COR-L47 (cell line): ENCODE results near the gene SMIM10.
"Not testable (repeated sequence)": the region's sequence is repeated elsewhere in the genome, so short reads cannot be mapped to it uniquely, and the experiment has no call there.

Experiments
- DNase-seq: peaks from one replicate; lab custom pipeline; 2025; lab: John Stamatoyannopoulos, UW

SMIM10 gene

DNA sequence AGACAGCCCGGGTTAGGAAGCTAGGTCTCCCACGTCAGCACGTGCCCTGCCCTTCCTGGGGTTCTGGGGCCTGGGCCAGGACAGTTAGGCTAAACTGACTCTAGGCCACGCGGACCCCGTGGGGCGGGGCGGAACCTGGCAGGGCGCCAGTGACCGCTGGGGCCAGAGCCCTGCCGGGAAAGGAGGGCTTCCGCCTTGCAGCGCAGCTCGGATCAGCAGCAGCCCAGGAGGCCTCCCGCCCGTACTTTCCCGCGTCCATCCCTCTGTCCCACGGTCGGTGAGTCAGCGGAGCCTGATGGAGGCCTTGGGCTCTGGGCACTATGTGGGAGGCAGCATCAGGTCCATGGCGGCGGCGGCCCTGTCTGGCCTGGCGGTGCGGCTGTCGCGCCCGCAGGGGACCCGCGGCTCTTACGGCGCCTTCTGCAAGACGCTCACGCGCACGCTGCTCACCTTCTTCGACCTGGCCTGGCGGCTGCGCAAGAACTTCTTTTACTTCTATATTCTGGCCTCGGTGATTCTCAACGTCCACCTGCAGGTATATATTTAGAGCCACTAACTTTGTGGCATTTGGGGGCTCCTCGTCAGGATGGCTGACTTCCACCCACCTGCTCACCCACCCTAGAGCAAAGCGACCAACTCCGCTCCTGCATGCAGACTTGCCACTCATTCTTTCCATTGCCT is at the start of gene SMIM10:
Gene SMIM10, plus strand, starts transcription at position 191 of the 681 bp plus-strand sequence. Its CDS starts 105 bp downstream, at position 296.
- DNase-seq: no peak

DNA sequence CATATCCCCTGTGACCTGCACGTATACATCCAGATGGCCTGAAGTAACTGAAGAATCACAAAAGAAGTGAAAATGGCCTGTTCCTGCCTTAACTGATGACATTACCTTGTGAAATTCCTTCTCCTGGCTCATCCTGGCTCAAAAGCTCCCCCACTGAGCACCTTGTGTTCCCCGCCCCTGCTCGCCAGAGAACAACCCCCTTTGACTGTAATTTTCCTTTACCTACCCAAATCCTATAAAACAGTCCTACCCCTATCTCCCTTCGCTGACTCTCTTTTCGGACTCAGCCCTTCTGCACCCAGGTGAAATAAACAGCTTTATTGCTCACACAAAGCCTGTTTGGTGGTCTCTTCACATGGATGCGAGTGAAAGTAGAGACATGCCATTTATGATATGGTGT is 44.4 kb upstream of the SMIM10 start:
- not testable (repeated sequence) for DNase-seq

DNA sequence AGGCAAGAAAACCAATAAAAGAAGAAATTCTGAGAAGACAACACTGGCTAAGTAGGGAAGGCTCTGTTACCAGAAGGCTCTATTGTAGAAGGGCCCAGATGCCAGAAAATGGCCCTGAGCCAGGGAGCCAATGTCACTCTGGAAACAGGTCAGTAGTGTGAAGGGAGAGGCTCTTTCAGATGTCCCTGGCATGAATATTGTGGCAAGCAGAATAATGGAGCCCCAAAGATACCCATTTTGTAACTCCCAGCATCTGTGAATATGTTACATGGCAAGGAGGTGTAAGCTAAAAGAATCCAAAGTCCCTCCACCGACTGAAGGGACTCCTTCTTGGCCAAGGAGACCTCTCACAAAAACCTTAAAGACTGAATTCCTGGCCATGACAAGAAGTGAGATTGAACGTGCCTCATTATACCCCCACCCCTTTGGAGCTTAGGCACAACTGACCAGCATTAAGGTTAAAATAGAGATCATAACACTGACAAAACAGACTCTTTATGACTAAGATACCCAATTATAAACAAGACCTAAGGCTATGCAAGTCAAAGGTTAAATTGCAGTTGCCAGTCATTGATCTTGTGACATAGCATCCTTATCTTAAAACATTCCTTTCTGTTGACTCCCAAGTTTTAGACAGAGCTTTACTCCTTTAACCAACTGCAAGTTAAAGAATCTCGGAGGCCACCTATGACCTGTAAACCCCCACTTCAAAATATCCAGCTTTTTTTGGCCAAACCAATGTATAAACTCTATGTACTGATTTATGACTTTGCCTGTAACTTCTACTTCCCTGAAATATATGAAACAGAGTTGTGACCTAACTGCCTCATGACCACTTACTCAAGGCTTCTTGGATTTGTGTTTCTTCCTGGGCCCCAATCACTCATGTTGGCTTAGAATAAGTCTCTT is 42.2 kb upstream of the SMIM10 start:
- DNase-seq: no peak

DNA sequence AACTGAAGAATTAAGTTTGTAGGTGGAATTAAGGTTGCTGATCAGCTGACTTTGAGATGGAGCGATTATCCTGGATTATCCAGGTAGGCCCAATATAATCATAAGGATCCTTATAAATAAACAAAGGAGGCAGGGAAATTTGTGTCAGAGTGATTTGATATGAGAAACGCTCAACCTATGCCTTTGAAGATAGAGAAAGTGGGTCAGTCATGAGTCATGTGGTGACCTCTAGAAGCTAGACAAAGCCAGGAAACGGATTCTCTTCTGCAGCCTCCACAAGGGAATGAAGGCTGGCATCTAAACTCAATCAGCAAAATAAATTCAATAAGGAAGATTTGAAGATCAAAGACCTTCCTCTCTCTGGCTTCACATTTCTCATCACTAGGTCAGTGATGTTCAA is 41.5 kb upstream of the SMIM10 start:
- no peak for DNase-seq

DNA sequence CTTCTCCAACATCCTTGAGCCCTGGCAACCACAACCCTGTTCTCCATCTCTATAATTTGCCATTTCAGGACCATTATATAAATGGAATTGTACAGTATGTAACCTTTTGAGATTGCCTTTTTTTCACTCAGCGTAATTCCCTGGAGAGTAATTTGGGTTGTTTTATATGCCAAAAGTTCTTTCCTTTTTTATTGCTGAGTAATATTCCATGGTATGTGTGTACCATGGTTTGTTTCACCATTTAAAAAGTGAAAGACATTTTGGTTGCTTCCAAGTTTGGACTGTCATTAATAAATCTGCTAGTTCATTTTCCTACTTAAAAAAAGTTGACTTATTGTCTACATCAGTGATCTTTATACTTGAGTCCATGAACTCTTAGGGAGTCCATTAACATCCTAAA is 33.0 kb upstream of the SMIM10 start:
- DNase-seq: no peak

DNA sequence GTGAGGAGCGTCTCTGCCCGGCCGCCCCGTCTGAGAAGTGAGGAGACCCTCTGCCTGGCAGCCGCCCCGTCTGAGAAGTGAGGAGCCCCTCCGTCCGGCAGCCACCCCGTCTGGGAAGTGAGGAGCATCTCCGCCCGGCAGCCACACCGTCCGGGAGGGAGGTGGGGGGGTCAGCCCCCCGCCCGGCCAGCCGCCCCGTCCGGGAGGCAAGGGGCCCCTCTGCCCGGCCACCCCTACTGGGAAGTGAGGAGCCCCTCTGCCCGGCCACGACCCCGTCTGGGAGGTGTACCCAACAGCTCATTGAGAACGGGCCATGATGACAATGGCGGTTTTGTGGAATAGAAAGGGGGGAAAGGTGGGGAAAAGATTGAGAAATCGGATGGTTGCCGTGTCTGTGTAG is 30.4 kb upstream of the SMIM10 start:
- DNase-seq: not testable (repeated sequence)

DNA sequence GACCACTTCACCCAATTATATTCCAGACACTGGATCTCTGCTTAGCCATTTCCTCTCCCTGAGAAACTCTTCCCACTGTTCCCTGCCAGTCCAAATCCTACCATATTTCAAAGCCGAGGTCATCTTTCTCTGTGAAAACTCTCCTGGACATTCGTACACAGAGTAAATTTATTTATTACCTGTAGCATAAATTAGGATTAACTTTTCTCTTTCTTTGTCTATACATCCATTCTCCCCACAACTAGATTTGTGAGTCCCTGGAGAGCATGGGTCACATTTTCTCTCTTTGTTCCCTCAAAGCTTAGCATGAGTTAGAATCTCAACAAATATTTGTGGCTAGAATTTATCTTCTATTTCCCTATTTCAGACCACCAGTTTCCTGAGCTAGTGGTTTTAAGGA is 27.8 kb upstream of the SMIM10 start:
- no peak for DNase-seq

DNA sequence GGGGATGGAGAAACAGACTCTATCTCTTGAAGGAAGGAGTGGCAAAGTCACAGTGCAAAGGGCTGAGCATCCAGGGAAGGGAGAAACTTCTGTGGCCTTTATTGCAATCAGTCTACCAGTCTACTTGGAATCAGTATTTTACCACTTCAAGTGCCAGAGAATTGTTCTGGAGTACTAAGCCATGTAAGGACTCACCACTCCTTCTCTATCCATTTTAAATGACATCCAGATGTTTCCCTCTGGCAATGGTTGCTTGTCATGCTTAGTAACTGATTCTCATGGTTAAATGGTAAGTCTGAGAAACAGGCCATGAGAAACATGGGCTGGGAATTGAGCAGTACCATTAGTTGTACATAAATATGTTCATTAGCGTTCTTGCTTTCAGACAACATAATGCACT is 21.1 kb upstream of the SMIM10 start:
- no peak for DNase-seq

DNA sequence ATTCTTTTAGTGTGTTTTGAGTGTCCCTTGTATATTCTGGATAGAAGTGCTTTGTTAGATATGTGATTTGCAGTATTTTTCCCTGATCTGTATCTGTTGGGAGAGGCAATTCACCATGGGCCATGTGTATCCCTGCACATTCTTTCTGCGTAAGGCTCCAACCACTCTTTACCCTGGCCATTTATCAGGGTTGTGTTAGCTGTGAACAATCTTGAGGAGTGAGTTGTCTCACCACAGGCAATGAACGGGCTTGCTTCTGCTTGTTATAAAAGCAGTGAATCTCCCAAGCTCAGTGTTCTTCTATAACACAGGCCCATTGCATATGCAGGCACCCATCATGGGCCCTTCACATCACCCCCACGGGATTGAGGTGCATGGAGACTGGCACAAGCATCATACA is 18.9 kb upstream of the SMIM10 start:
- no peak for DNase-seq

DNA sequence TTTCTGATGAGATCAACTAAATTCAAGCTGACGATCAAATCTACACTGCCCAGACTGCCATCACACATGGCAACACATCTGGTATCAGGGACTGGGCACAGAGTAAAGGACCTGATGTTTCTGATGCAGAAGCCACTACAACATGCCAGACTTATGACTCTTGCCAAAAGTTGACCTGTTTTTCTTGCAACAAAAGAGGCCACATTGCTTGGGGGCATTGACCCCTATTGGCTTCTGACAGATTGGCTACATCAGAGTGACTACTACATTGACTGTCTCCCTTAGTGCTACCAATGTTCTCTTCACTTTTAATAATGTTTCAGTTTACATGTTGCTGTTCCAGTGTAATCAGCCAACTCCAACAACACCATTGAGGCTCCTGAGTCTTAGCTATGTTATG is 15.3 kb upstream of the SMIM10 start:
- DNase-seq: no peak

DNA sequence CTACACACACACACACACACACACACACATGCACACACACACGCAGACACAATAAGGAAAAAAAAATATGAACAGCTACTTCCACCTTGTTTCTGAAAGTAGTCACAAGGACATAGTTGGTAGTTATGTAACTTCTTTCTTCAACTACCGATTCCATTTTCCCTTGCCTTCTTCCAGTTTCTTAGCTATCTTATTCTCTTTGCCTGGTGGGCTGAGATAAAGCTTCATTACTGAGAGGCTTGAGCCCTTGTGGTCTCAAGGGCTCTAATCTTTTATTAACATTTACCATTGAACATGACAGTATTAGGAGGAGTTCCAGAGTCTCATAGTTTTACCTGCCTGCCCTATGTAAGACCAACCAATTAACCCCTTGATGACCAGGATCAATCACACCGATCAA is 8.9 kb upstream of the SMIM10 start:
- DNase-seq: no peak

DNA sequence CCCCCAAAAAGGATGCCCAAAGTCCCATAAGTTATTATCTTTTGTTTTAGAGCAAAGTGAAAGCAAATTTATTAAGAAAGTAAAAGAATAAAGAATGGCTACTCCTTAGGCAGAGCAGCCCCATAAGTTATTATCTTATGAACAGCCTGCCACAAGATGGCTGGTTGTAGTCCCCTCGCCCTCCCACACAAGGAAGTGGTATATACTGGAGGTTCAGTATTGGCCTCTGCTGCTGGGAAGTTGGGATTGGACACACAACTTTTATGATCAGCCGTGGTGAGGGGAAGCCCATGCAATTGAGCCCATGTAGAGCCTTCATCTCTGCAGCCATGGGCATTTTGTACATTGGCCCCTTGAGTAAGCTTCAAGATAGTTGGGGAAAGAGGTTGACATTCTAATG is 8.0 kb upstream of the SMIM10 start:
- no peak for DNase-seq

DNA sequence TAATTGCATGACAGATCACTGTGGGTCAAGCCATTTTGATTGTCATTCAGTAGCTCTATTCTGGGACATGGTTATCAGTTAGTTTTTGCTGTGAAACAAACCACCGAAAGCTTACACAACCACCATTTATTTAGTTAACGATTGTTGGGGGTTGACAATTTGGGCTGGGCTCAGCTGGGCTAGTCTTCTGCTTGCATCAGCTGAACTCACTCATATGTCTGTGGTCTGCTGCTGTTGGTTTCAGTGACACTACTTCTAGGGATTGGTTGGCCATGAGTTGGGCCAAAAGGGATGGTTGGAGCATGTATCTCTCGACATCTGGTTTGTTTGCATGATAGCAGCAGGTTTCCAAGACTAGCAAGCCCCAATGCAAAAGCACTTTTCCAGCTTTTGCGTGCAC is 5.3 kb upstream of the SMIM10 start:
- DNase-seq: no peak

DNA sequence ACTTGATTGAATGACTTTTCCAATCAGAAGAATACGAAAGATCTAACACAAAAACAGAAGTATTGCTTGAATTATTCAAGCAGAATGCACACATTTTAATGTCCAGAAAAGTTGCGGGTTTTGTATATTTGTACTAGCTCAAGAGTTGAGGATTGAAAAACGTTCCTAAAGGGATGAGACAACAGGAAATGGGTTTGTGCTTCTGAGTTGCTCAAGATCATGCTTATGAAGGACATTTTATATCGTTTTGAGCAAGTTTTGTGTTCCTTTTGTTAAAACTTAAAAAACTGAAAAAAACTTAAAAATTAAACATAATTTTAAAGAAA is 353 bp upstream of the SMIM10 start:
- no peak for DNase-seq

DNA sequence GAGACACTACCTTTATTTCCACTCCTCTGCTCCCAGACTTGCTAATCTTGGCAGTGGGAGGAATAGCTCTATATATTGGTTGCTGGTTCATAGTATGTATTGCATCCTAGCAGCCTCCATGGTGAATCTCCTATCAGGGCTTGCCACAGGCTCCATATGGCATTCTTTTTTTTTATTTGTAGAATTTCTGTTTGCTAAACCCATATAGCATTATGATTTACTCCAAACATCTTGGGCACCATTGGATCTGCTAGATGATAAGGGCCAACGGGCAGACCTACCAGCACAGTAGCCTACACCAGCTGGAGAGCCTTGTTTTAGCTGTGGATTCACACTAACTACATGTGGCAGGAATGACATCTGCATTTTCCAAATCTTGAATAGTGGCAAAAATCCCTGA is 6.9 kb downstream of the SMIM10 start:
- DNase-seq: no peak

DNA sequence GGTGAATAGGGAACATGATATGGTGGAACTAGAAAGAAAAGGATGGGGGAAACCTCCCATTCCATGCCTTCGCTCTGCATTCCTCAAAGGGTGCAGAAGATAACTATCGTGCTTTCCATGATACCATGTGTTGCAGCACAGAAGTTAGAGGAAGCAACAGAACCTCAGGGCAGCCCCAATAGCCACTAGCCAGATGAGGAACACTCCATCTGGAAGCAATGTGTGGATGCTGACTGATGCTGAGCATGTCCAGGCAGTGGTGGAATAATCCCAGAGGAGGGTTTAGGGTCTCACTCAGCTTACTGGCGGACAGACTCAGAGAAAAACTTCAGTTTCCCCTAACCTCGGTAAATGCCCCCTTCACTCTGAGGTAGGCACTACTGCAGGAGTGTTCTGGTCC is 7.5 kb downstream of the SMIM10 start:
- no peak for DNase-seq

DNA sequence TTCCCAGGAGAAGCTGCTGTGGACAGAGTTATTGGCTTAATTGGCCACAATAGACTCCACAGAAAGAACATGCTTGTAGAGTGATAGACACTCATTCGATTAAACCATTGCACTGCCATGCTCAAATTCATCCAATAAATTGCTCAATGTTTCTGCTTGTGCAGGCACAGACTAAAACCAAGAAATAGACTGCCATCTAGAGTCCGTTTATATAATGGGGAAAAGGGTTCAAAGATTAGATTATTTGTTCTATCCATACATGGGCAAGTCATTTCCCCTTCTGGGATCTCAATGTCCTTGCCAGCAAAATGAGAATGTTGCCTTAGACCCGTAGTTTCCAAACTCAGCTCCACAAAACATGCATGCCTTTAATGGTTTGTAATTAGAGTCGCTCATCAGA is 8.7 kb downstream of the SMIM10 start:
- peak; percentile 17 for DNase-seq

DNA sequence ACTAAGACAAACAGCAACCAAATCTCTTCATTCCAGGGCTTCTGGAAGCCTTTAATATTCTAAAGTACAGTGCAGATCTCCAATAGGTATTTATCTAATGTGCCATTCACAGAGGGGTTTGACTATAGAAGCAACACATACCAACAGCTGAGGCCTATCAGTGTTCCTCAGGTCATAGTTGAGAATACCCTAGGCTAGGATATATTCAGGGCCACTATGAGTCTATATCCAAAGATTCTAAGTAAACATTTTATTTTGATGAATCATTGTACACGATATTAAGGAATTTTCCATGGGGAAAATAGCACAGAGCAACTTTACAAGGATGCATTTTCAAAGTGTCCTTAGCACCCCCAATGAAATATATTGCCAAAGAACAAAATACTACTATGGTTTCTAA is 9.7 kb downstream of the SMIM10 start:
- DNase-seq: no peak

DNA sequence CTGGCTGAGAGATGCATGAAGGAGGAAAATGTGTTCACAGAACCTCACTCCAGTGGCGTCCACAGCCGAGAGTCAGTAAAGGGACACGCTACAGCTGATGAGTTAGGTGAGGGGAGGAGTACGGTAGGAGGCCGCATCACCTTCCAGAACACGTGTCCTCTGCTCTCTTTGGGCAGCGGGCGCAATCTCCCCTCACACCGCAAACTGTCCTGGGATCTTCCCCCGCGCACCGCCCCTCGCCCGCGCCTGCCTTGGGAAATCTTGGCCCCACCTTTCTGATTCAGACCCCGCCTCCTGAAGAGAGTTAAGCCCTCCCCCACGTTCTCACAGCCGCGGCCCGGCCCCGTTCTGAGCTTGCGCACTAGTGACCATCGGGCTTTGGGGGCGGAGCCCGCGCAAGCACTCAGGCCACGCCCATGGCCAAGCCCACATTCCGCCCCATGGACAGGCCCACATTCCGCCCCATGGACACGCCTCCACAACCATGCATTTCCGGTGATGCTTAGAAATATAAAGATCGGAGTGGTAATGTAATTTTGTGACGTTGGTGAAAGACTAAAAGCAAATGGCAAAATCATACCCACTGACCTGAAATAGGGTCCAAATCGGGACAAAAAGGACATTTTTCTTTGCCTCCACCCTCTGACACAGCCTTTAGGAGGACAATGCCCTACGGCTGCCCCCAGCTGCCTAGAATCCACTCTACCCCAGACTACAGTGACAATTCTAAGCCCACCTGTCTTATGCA is 13.3 kb downstream of the SMIM10 start:
- DNase-seq: peak; percentile 86

DNA sequence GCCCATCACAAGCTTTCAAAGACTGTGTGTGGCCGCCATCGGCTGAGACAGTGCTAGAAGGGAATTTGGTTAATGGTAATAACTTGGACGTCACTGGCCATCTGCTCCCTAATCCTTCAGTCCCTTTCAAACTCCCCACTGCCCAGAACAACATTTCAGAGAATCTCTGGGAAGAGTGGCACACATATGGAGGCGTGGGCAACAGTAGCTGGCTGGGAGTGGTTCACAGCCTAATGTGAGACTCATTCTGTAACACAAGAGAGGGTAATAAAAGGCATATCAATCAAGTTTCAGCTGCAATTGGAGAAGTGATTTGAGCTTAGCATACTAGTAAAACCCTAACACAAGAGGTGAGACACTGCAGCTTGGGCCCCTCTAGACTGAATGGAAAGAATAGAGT is 15.4 kb downstream of the SMIM10 start:
- no peak for DNase-seq

DNA sequence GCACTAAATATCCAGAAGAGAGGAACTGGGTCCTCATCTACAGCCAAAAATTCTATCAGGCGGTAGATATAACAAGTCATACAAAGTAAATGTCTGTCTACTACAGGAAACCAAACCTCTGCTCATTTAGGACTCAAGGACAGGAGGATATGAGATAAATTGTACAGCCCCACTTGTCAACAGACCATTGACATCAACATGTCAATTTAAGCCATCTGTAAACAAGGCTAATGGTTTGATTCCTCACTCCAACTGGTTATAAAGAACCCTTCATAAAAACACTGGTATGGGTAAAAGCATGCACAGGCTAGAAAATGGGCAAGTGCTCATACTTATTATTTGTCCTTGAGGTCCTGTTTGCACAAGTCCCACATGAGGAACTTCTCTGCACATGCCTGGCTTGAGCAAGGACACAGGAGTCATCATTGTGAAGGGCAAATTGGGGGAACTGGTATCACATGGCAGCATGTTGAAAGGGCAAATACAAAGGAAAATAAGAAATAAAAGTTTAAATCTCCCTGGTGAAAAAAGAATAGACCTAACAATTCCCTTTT is 18.3 kb downstream of the SMIM10 start:
- DNase-seq: no peak

DNA sequence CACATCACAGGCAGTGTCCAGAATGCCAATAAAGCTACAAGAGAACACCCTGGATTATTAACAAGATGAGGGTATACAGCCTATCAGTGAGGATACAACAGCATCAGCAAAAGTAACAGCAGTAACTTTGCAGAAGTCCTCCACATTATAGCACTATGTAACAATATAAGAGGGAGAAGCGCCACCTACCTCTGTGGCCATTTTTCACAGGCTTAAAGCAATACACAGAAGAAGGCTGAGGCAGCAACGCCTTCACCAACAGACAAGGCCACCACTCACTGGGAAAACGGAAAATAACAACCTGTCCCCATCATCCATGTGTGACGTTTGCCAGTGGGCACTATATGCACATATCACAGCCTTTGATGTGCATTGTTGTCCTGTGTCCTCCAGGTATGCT is 19.0 kb downstream of the SMIM10 start:
- DNase-seq: no peak

DNA sequence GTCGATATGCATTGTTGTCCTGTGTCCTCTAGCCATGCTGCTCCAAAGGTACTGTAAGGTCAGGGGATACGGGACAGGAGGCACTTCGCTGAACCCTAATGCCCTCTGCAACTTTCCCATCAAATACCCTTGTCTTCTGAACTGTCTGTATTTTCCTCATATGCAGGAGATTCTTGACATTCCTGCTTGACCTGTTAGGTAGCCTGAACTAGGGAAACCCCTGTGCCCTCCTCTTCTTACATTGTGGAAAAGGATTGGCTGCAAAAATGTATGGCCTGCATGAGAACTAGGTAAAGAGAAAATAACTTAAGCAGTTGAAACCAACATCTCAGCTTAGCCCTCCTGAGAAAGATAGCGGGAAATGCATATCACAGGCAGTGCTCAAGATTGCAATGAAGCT is 20.1 kb downstream of the SMIM10 start:
- no peak for DNase-seq
